HT-29 (cell line): ENCODE measurements around the gene MOGAT3. TPM values are rescaled to one million over a fixed set of nuclear protein-coding genes. Genes with fewer than 3 reads are reported as not detected.

ENCODE experiments used
- DNase-seq: peaks from one replicate; pipeline ENCODE4 v3.0.0-alpha.2; 2015; ENCODE audit warnings: low spot score
- total RNA-seq: library from RNA; depleted of rRNA; stranded (reverse); fragments of >200 nt; shearing (Covaris generic); gene quantifications from 2 replicates; pipeline ENCODE4 v1.2.3, GENCODE V29; 2014

MOGAT3 gene
- total RNA-seq, 1 experiment from 2014 or later, result 6.7 TPM

- DNase-seq, result peak; percentile 49
Observed at GRCh38 chr7:101234636-101235035, 33.8 kb upstream of the MOGAT3 start.

- DNase-seq, result no peak
Observed at GRCh38 chr7:101233907-101234547, 33.2 kb upstream of the MOGAT3 start.

GRCh38 chr7:101232141-101232850, 31.5 kb upstream of the MOGAT3 start:
- peak; percentile 89 for DNase-seq

- DNase-seq, result peak; percentile 45
Observed at GRCh38 chr7:101231644-101232043, 30.8 kb upstream of the MOGAT3 start.

- no peak for DNase-seq
Observed at GRCh38 chr7:101226721-101227120, 25.9 kb upstream of the MOGAT3 start.

- no peak for DNase-seq
Observed at GRCh38 chr7:101225650-101226049, 24.8 kb upstream of the MOGAT3 start.

GRCh38 chr7:101223528-101223927, 22.7 kb upstream of the MOGAT3 start:
- DNase-seq, result no peak

GRCh38 chr7:101222275-101222830, 21.5 kb upstream of the MOGAT3 start:
- DNase-seq, result no peak

GRCh38 chr7:101220295-101220694, 19.5 kb upstream of the MOGAT3 start:
- DNase-seq, result no peak

- no peak for DNase-seq
Observed at GRCh38 chr7:101218236-101219125, 17.6 kb upstream of the MOGAT3 start.

- DNase-seq, result peak; percentile 100
Observed at GRCh38 chr7:101217388-101218235, 16.8 kb upstream of the MOGAT3 start, which contains the start of the genes PLOD3 and ZNHIT1. Gene PLOD3, minus strand, starts transcription at chr7:101217581. Its CDS starts 307 bp downstream, at chr7:101217274. Gene ZNHIT1, plus strand, starts transcription at chr7:101218165. Its CDS starts 31 bp downstream, at chr7:101218196.

GRCh38 chr7:101216860-101217387, 16.1 kb upstream of the MOGAT3 start:
- no peak for DNase-seq

GRCh38 chr7:101216001-101216859, 15.4 kb upstream of the MOGAT3 start:
- DNase-seq, result peak; percentile 49

GRCh38 chr7:101212014-101212413, 11.2 kb upstream of the MOGAT3 start:
- DNase-seq, result no peak

GRCh38 chr7:101211501-101211900, 10.7 kb upstream of the MOGAT3 start:
- no peak for DNase-seq

- DNase-seq, result no peak
Observed at GRCh38 chr7:101210143-101210542, 9.3 kb upstream of the MOGAT3 start.

- no peak for DNase-seq
Observed at GRCh38 chr7:101208794-101209193, 8.0 kb upstream of the MOGAT3 start.

- no peak for DNase-seq
Observed at GRCh38 chr7:101207459-101207858, 6.6 kb upstream of the MOGAT3 start.

- no peak for DNase-seq
Observed at GRCh38 chr7:101206665-101207042, 5.8 kb upstream of the MOGAT3 start.
